NCI-H2081 treated with DMSO at 0.1 percent for 48 hours (cell line): ENCODE data around the gene GOLGA6L2.
"Not testable (repeated sequence)": the region's sequence is repeated elsewhere in the genome, so short reads cannot be mapped to it uniquely, and the experiment has no call there.

Experiments used
- DNase-seq: peaks from one replicate; lab custom pipeline; 2025; lab: John Stamatoyannopoulos, UW

The GOLGA6L2 gene

GRCh38 chr15:23424111-23424904 lies 22.7 kb downstream of the GOLGA6L2 start:
- no peak for DNase-seq

- DNase-seq: no peak
These were observed 23.9 kb downstream of the GOLGA6L2 start for GRCh38 chr15:23422946-23423708.

GRCh38 chr15:23422099-23422945 lies 24.7 kb downstream of the GOLGA6L2 start:
- DNase-seq: no peak

GRCh38 chr15:23420806-23421575 lies 26.1 kb downstream of the GOLGA6L2 start:
- DNase-seq: no peak

- no peak for DNase-seq
These were observed 30.4 kb downstream of the GOLGA6L2 start for GRCh38 chr15:23416349-23417276.

- not testable (repeated sequence) for DNase-seq
These were observed 31.2 kb downstream of the GOLGA6L2 start for GRCh38 chr15:23415866-23416265.

- no peak for DNase-seq
These were observed 31.6 kb downstream of the GOLGA6L2 start for GRCh38 chr15:23415321-23415865.

GRCh38 chr15:23412881-23413600 lies 34.0 kb downstream of the GOLGA6L2 start:
- not testable (repeated sequence) for DNase-seq

- no peak for DNase-seq
These were observed 35.2 kb downstream of the GOLGA6L2 start for GRCh38 chr15:23411841-23412240.

GRCh38 chr15:23403550-23403949 lies 43.5 kb downstream of the GOLGA6L2 start:
- no peak for DNase-seq

- no peak for DNase-seq
These were observed 44.5 kb downstream of the GOLGA6L2 start for GRCh38 chr15:23402544-23402943.

GRCh38 chr15:23402140-23402539 lies 44.9 kb downstream of the GOLGA6L2 start:
- no peak for DNase-seq

- no peak for DNase-seq
These were observed 45.4 kb downstream of the GOLGA6L2 start for GRCh38 chr15:23401627-23402026.

- DNase-seq: not testable (repeated sequence)
These were observed 47.8 kb downstream of the GOLGA6L2 start for GRCh38 chr15:23399207-23399606.

- DNase-seq: not testable (repeated sequence)
These were observed 48.7 kb downstream of the GOLGA6L2 start for GRCh38 chr15:23398357-23398756.

GRCh38 chr15:23397779-23398178 lies 49.3 kb downstream of the GOLGA6L2 start:
- no peak for DNase-seq

GRCh38 chr15:23395832-23396231 lies 51.2 kb downstream of the GOLGA6L2 start:
- DNase-seq: no peak

GRCh38 chr15:23395030-23395692 lies 51.9 kb downstream of the GOLGA6L2 start:
- DNase-seq: no peak
